ENCODE data around the gene HOXB8.

Gene HOXB8

GRCh38 chr17:48627623-48628521, 12.8 kb upstream of the HOXB8 start:
- Histone ChIP-seq H3K36me3 (ENCODE audit: control insufficient read depth in 1 of 2, insufficient read depth in 2 of 2, low read depth in 1 of 2, low read length in 2 of 2) (no peaks in the 10 kb centered on the region), H4K8ac (ENCODE audit: low read length) (peak overlapping the region; percentile 53), H3K27ac (ENCODE audit: low read length, poor library complexity, severe bottlenecking) (no peak overlapping the region), H3K9ac (ENCODE audit: low read length) (no peak overlapping the region), H3K4me1 (ENCODE audit: control insufficient read depth, insufficient read depth, low read depth, low read length) (peaks cover 21% of the 10 kb centered on the region), H3K23ac (ENCODE audit: low read length in 2 of 2) (no peak overlapping the region), H2AFZ (ENCODE audit: low read depth, low read length) (no peak overlapping the region), H2BK15ac (ENCODE audit: low read depth, poor library complexity, severe bottlenecking) (peak overlapping the region; percentile 26), H3K79me1 (replicated peaks; ENCODE audit: low read length, poor library complexity, severe bottlenecking) (no peaks in the 10 kb centered on the region), H2BK5ac (ENCODE audit: low read depth, low read length, poor library complexity, severe bottlenecking) (no peak overlapping the region), H2BK120ac (ENCODE audit: low read depth, low read length) (peak overlapping the region; percentile 19), H3K27me3 (ENCODE audit: control insufficient read depth in 1 of 2, insufficient read depth in 1 of 2, low read length in 2 of 2) (peaks cover 95 to 98% of the 10 kb centered on the region in 2 experiments), H3K4me3 (ENCODE audit: insufficient read depth in 1 of 2, low read depth in 1 of 2, low read length in 2 of 2) (no peak overlapping the region), H2BK12ac (ENCODE audit: low read length in 2 of 2) (no peak overlapping the region), H3K4me2 (ENCODE audit: low read length, poor library complexity, severe bottlenecking) (no peak overlapping the region), H3K9me3 (ENCODE audit: control insufficient read depth, low read length) (peaks cover 6% of the 10 kb centered on the region), H3K18ac (ENCODE audit: low read depth in 1 of 2, low read length in 2 of 2) (peak overlapping the region in 1 of 2 experiments; percentile 19), H3K14ac (ENCODE audit: low read length in 2 of 2) (no peak overlapping the region), H3K4ac (ENCODE audit: low read depth in 1 of 2, low read length in 2 of 2) (peak overlapping the region in 1 of 2 experiments; percentile 66), H2AK5ac (ENCODE audit: low read length, severe bottlenecking) (no peak overlapping the region), H4K91ac (ENCODE audit: low read length) (no peak overlapping the region)
- no peak for DNase-seq
- 45% methylated on average over 27 of the region's 27 CpGs for WGBS

DNA sequence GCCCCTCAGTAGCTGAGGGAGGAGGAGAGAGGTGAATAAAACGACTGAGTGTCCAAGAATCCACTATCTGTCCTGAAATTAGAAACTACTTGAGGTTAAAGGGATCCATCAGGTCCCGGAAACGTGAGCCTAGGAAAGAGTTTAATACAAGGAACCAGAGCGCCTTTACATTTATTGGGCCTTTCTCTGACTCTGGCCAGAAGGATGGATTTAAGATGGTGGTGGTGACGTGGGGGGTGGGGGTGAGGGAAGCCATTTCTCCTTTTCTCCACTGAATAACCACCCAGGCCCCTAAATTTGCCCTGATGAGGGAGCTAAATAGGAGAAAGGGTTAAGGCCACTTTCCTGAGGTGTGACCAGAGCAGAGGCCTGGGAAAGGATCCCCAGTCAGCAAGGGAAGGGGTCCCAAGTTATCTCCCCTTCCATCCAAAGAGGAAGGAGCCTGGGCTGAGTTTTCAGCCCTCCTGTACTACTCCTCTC, 12.1 kb upstream of the HOXB8 start:
- H3K4me2 ChIP-seq (ENCODE audit: low read length, poor library complexity, severe bottlenecking), result no peak overlapping the region
- no peaks in the 10 kb centered on the region for H3K79me1 ChIP-seq (replicated peaks; ENCODE audit: low read length, poor library complexity, severe bottlenecking)
- H2BK15ac ChIP-seq (ENCODE audit: low read depth, poor library complexity, severe bottlenecking), result peak overlapping the region; percentile 26
- peaks cover 21% of the 10 kb centered on the region for H3K4me1 ChIP-seq (ENCODE audit: control insufficient read depth, insufficient read depth, low read depth, low read length)
- peak overlapping the region; percentile 66 to 76 for H3K4ac ChIP-seq (ENCODE audit: low read depth in 1 of 2, low read length in 2 of 2)
- no peak overlapping the region for H3K9ac ChIP-seq (ENCODE audit: low read length)
- no peak overlapping the region for H4K8ac ChIP-seq (ENCODE audit: low read length)
- 27% methylated on average over 4 of the region's 5 CpGs for WGBS
- H2AK5ac ChIP-seq (ENCODE audit: low read length, severe bottlenecking), result no peak overlapping the region
- H3K9me3 ChIP-seq (ENCODE audit: control insufficient read depth, low read length), result peaks cover 6% of the 10 kb centered on the region
- H2AFZ ChIP-seq (ENCODE audit: low read depth, low read length), result no peak overlapping the region
- H3K36me3 ChIP-seq (ENCODE audit: control insufficient read depth in 1 of 2, insufficient read depth in 2 of 2, low read depth in 1 of 2, low read length in 2 of 2), result no peaks in the 10 kb centered on the region
- DNase-seq, result no peak
- no peak overlapping the region for H4K91ac ChIP-seq (ENCODE audit: low read length)
- H2BK12ac ChIP-seq (ENCODE audit: low read length in 2 of 2), result peak overlapping the region in 1 of 2 experiments; percentile 11
- no peak overlapping the region for H2BK5ac ChIP-seq (ENCODE audit: low read depth, low read length, poor library complexity, severe bottlenecking)
- H3K27me3 ChIP-seq (ENCODE audit: control insufficient read depth in 1 of 2, insufficient read depth in 1 of 2, low read length in 2 of 2), result peaks cover 95 to 98% of the 10 kb centered on the region in 2 experiments
- H2BK120ac ChIP-seq (ENCODE audit: low read depth, low read length), result peak overlapping the region; percentile 29
- no peak overlapping the region for H3K4me3 ChIP-seq (ENCODE audit: insufficient read depth in 1 of 2, low read depth in 1 of 2, low read length in 2 of 2)
- no peak overlapping the region for H3K23ac ChIP-seq (ENCODE audit: low read length in 2 of 2)
- peak overlapping the region; percentile 23 to 68 for H3K18ac ChIP-seq (ENCODE audit: low read depth in 1 of 2, low read length in 2 of 2)
- no peak overlapping the region for H3K14ac ChIP-seq (ENCODE audit: low read length in 2 of 2)
- no peak overlapping the region for H3K27ac ChIP-seq (ENCODE audit: low read length, poor library complexity, severe bottlenecking)

- peak within 1 kb of the TSS; percentile 72 for H4K91ac ChIP-seq (ENCODE audit: low read length)
- H3K4me3 ChIP-seq (ENCODE audit: insufficient read depth in 1 of 2, low read depth in 1 of 2, low read length in 2 of 2), result peak within 1 kb of the TSS; percentile 34 to 78
- no peak within 1 kb of the TSS for H3K27ac ChIP-seq (ENCODE audit: low read length, poor library complexity, severe bottlenecking)
- peak within 1 kb of the TSS; percentile 68 to 97 for H3K14ac ChIP-seq (ENCODE audit: low read length in 2 of 2)
- H3K9me3 ChIP-seq (ENCODE audit: control insufficient read depth, low read length), result peaks cover 6% of the 10 kb centered on the region
- H3K4me1 ChIP-seq (ENCODE audit: control insufficient read depth, insufficient read depth, low read depth, low read length), result peaks cover 21% of the 10 kb centered on the region
- no peak within 1 kb of the TSS for H2BK5ac ChIP-seq (ENCODE audit: low read depth, low read length, poor library complexity, severe bottlenecking)
- H3K79me1 ChIP-seq (replicated peaks; ENCODE audit: low read length, poor library complexity, severe bottlenecking), result no peaks in the 10 kb centered on the region
- peak within 1 kb of the TSS; percentile 78 to 98 for H3K18ac ChIP-seq (ENCODE audit: low read depth in 1 of 2, low read length in 2 of 2)
- peaks cover 95 to 98% of the 10 kb centered on the region in 2 experiments for H3K27me3 ChIP-seq (ENCODE audit: control insufficient read depth in 1 of 2, insufficient read depth in 1 of 2, low read length in 2 of 2)
- no peaks in the 10 kb centered on the region for H3K36me3 ChIP-seq (ENCODE audit: control insufficient read depth in 1 of 2, insufficient read depth in 2 of 2, low read depth in 1 of 2, low read length in 2 of 2)
- peak within 1 kb of the TSS; percentile 76 to 97 for H3K4ac ChIP-seq (ENCODE audit: low read depth in 1 of 2, low read length in 2 of 2)
- WGBS, result 2% methylated on average over 30 of the region's 50 CpGs
- peak within 1 kb of the TSS; percentile 73 for H4K8ac ChIP-seq (ENCODE audit: low read length)
- H3K4me2 ChIP-seq (ENCODE audit: low read length, poor library complexity, severe bottlenecking), result peak within 1 kb of the TSS; percentile 54
- peak; percentile 97 for DNase-seq
- peak within 1 kb of the TSS; percentile 69 for H2BK120ac ChIP-seq (ENCODE audit: low read depth, low read length)
- peak within 1 kb of the TSS; percentile 67 for H3K9ac ChIP-seq (ENCODE audit: low read length)
- H2AFZ ChIP-seq (ENCODE audit: low read depth, low read length), result no peak within 1 kb of the TSS
- H2BK12ac ChIP-seq (ENCODE audit: low read length in 2 of 2), result peak within 1 kb of the TSS in 1 of 2 experiments; percentile 94
- no peak within 1 kb of the TSS for H2AK5ac ChIP-seq (ENCODE audit: low read length, severe bottlenecking)
- peak within 1 kb of the TSS; percentile 60 for H2BK15ac ChIP-seq (ENCODE audit: low read depth, poor library complexity, severe bottlenecking)
- peak within 1 kb of the TSS in 1 of 2 experiments; percentile 95 for H3K23ac ChIP-seq (ENCODE audit: low read length in 2 of 2)
Observed at GRCh38 chr17:48626245-48627117, 11.4 kb upstream of the HOXB8 start, which contains the start of gene HOXB9. Gene HOXB9, minus strand, starts transcription at chr17:48626358. Its CDS starts 89 bp downstream, at chr17:48626269.

Measured in mesenchymal stem cell (in vitro differentiated cells and primary cell).